ENCODE measurements around the gene ANGPTL2.
"Not testable (repeated sequence)": the region's sequence is repeated elsewhere in the genome, so short reads cannot be mapped to it uniquely, and the experiment has no call there.

Gene ANGPTL2

GRCh38 chr9:127146841-127147240, 24.4 kb upstream of the ANGPTL2 start:
- H3K4me1 Mint-ChIP-seq (ENCODE audit: low read depth); H3K27me3 Mint-ChIP-seq; H3K4me3 Mint-ChIP-seq; H3K27ac Mint-ChIP-seq; H3K9me3 Mint-ChIP-seq; H3K36me3 Mint-ChIP-seq (ENCODE audit: low read depth): not testable (repeated sequence)

- Mint-ChIP-seq H3K27ac (no peak overlapping the region), H3K4me3 (no peak overlapping the region), H3K27me3 (no peaks in the 10 kb centered on the region), H3K9me3 (no peaks in the 10 kb centered on the region), H3K36me3 (ENCODE audit: low read depth) (peaks cover 3% of the 10 kb centered on the region), H3K4me1 (ENCODE audit: low read depth) (no peaks in the 10 kb centered on the region)
Observed at GRCh38 chr9:127144670-127145445, 22.4 kb upstream of the ANGPTL2 start.

GRCh38 chr9:127143920-127144465, 21.6 kb upstream of the ANGPTL2 start:
- Mint-ChIP-seq H3K27me3 (no peaks in the 10 kb centered on the region), H3K4me1 (ENCODE audit: low read depth) (no peaks in the 10 kb centered on the region), H3K36me3 (ENCODE audit: low read depth) (peaks cover 3% of the 10 kb centered on the region), H3K4me3 (no peak overlapping the region), H3K27ac (no peak overlapping the region), H3K9me3 (no peaks in the 10 kb centered on the region)

DNA sequence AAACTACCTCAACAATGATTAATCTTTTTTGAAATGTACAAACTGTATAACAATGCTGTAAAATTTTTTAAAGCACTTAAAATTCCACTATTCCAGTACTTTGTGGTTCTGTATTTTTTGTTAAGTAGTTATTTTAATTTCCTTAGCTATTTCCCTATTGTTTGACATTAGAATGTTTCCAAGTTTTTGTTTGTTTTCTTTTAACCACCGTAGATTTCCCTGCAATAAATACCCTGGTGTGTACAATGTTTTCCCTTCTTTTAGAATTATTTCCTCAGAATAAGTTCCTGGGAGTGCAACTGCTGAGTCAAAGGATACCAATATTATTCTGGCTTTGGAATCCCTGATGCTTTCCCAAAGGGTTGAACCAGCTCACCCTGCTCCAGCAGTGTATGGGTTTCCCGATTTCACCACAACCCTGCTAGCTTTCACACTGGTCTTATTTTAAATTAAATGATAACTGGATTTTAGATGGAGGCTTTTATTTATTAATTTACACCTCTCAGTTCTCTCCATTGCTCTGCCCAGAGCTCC, 20.6 kb upstream of the ANGPTL2 start:
- Mint-ChIP-seq H3K36me3 (ENCODE audit: low read depth) (peaks cover 3% of the 10 kb centered on the region), H3K27me3 (no peaks in the 10 kb centered on the region), H3K9me3 (no peaks in the 10 kb centered on the region), H3K4me1 (ENCODE audit: low read depth) (no peaks in the 10 kb centered on the region), H3K4me3 (no peak overlapping the region), H3K27ac (no peak overlapping the region)

GRCh38 chr9:127142291-127142690, 19.9 kb upstream of the ANGPTL2 start:
- Mint-ChIP-seq H3K4me3 (no peak overlapping the region), H3K36me3 (ENCODE audit: low read depth) (peaks cover 3% of the 10 kb centered on the region), H3K27me3 (no peaks in the 10 kb centered on the region), H3K27ac (no peak overlapping the region), H3K9me3 (no peaks in the 10 kb centered on the region), H3K4me1 (ENCODE audit: low read depth) (no peaks in the 10 kb centered on the region)

DNA sequence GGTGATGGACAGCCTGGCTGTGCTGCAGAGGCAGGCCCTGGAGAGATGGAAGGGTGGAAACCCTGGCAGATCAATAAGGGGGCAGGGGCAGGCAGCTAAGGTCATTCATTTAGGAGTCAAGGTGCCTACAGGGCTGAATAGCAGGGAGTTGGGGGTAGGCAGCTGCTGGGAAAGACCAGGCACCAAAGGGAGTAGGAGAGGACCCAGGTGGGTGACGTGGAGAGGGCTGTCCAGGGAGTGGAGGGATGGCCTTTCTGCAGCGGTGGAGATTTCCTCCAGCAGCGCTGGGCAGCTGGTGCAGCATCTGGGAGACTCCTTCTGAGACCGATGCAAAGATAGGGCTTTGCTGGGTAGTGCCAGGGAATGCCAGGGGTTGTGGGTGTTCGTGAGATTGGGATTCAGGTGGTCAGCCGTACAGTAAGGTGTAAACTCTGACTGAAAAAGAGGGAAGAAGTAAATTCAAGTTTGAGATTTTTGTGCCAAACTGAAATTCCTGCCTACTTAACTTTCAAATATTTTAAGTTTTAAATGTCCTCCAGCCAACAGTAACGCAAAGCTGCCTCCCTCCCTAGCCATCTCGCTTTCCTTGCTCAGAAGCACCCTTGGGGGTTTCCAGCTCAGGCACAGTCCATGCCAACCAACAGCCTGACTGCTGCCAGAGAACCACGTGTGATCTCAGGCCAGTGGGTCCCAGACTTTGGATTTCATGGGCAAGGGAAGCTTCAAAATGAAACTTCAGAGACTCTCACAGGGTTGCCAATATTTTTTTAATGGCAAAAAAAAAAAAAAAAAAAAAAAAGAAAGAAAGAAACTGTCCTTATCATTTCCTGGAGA, 18.6 kb upstream of the ANGPTL2 start:
- no peak overlapping the region for H3K27ac Mint-ChIP-seq
- H3K4me1 Mint-ChIP-seq (ENCODE audit: low read depth), result no peaks in the 10 kb centered on the region
- H3K36me3 Mint-ChIP-seq (ENCODE audit: low read depth), result peaks cover under 1% of the 10 kb centered on the region
- H3K27me3 Mint-ChIP-seq, result no peaks in the 10 kb centered on the region
- H3K9me3 Mint-ChIP-seq, result no peaks in the 10 kb centered on the region
- no peak overlapping the region for H3K4me3 Mint-ChIP-seq

DNA sequence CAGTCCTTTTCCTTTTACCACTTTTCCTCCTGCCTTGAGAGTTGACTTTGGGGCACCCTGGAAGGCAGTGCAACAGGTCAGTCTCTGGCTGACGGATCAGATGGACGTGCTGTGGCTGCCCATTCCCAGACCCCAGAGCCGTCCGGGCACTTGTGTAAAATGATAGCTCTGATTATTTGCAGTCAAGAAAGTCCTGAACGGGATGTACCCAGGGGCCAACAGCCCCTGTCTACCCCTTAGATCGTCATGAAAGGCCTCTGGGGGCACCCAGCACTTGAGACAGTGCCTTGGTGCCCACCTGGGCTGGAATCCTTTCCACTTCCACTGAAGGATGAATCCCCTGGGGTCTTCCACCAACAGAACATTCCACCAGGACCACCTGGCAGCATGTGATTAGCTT, 17.7 kb upstream of the ANGPTL2 start:
- Mint-ChIP-seq H3K27ac (no peak overlapping the region), H3K4me3 (no peak overlapping the region), H3K4me1 (ENCODE audit: low read depth) (no peaks in the 10 kb centered on the region), H3K36me3 (ENCODE audit: low read depth) (no peaks in the 10 kb centered on the region), H3K27me3 (no peaks in the 10 kb centered on the region), H3K9me3 (no peaks in the 10 kb centered on the region)

GRCh38 chr9:127139775-127140174, 17.3 kb upstream of the ANGPTL2 start:
- Mint-ChIP-seq H3K36me3 (ENCODE audit: low read depth) (no peaks in the 10 kb centered on the region), H3K4me1 (ENCODE audit: low read depth) (no peaks in the 10 kb centered on the region), H3K9me3 (no peaks in the 10 kb centered on the region), H3K27me3 (no peaks in the 10 kb centered on the region), H3K4me3 (no peak overlapping the region), H3K27ac (no peak overlapping the region)

- H3K27ac Mint-ChIP-seq, result no peak overlapping the region
- no peaks in the 10 kb centered on the region for H3K27me3 Mint-ChIP-seq
Observed at GRCh38 chr9:127139071-127139731, 16.8 kb upstream of the ANGPTL2 start.

GRCh38 chr9:127138444-127138843, 16.0 kb upstream of the ANGPTL2 start:
- H3K4me3 Mint-ChIP-seq, result no peak overlapping the region
- no peaks in the 10 kb centered on the region for H3K36me3 Mint-ChIP-seq (ENCODE audit: low read depth)
- no peaks in the 10 kb centered on the region for H3K4me1 Mint-ChIP-seq (ENCODE audit: low read depth)
- H3K27ac Mint-ChIP-seq, result no peak overlapping the region
- no peaks in the 10 kb centered on the region for H3K9me3 Mint-ChIP-seq
- H3K27me3 Mint-ChIP-seq, result no peaks in the 10 kb centered on the region

More at GRCh38 chr9:127139071-127139731, 16.8 kb upstream of the ANGPTL2 start:
- Mint-ChIP-seq H3K9me3 (no peaks in the 10 kb centered on the region), H3K36me3 (ENCODE audit: low read depth) (no peaks in the 10 kb centered on the region), H3K4me1 (ENCODE audit: low read depth) (no peaks in the 10 kb centered on the region), H3K4me3 (no peak overlapping the region)

DNA sequence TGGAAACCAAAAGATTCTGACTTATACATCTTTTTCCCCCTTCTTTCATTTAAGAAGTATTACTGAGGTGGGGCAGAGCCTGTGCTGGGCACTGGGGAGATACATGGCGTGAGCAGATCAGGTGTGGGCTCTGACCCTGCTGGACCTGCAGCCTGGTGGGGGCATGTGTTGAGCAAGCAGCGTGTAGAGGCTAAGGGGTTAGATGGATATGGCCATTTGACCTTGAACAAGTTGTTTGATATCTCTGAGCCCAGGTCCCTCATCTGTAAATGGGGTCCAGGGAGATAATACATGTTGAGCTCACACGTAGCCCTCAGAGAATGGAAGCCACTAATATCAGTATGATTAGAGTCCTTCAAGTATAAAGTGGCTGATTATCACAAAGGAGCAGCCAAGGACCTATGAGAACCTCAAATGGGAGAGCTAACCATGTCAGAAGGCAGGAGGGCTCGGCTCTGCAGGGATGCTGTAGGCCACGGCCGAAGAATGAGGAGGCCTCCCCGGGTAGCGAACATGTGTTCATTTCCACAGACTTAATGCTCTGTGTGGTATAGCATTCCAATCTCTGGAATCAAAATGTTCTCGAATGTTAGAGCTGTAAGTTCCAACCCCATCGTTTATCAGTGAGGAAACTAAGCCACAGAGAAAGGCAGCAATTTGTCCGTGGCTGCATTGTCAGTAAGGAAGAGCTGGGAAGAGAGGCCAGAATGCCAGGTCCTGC, 15.4 kb upstream of the ANGPTL2 start:
- Mint-ChIP-seq H3K9me3 (no peaks in the 10 kb centered on the region), H3K27me3 (no peaks in the 10 kb centered on the region), H3K4me1 (ENCODE audit: low read depth) (no peaks in the 10 kb centered on the region), H3K36me3 (ENCODE audit: low read depth) (no peaks in the 10 kb centered on the region), H3K4me3 (no peak overlapping the region), H3K27ac (no peak overlapping the region)

DNA sequence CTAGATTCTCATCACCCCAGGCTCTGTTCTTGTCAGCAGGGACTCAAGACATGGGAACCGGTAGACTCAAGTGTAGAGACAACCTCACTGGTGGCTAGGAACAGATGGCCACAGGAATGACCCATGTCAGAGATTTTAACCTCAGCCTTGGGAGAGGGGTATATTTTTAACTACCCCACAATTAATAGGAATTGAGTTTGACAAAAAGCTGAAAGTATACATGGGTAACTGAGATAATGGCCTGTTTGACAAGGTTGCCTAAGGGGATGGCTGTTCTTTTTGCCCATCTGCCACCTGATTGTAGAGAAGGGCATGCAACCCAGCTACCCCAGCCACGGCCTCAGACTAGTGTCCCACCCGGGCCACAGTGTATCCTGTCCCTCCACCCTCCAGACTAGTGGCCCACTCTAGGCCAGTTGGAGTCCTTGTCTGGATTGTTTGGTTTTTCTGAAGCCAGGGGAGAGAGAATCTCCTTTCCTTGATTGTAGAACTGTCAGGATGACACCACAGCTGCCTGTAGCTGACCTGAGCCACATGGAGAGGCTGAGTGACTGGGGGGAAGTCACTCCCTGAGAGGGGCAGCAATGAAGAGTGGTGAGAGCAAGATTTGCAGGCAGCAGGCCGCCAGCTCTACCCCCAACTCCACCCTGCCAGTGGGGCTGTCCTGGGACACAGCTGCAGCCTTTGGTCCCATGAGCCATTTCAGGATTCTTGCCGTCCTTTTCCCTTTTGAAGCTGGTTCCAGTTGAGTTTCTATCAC, 14.6 kb upstream of the ANGPTL2 start:
- Mint-ChIP-seq H3K4me3 (no peak overlapping the region), H3K27me3 (no peaks in the 10 kb centered on the region), H3K4me1 (ENCODE audit: low read depth) (no peaks in the 10 kb centered on the region), H3K27ac (no peak overlapping the region), H3K36me3 (ENCODE audit: low read depth) (no peaks in the 10 kb centered on the region), H3K9me3 (no peaks in the 10 kb centered on the region)

DNA sequence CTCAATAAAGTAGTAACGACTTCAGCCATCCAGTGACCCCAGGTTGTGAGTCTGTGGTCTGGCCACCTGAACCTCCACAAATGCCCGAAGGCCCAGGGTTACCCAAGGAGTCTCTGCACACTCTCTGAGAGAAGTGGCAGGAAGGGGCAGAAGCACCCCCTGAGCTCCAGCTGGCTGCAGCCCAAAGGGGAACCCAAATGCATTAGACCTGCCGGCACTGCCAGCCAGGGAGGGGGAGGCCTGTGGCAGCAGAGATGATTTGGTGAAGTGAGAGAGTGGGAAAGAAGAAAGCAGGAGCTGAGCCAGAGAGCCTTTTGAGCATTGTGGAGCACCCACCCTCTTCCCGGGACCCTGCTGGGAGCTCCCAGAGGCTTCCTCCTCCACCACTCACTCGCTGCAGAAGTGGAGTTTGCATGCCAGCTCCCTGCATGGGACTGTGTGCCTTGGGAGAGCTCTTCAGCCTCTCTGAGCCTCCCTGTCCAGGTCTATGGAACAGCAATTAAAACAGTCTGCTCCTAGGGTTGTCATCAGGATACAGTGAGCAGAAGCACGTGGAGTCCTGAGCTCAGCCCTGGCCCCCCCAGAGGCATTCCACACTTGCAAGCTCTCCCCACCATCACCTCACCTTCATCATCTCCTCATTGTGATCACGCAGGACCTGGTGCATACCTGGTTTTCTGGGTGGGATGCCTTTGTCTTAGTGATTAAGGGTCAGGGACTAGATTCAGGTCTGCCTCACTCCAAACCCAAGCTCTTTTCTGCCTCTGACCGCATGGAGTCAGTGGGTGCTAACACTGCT, 13.8 kb upstream of the ANGPTL2 start:
- Mint-ChIP-seq H3K9me3 (no peaks in the 10 kb centered on the region), H3K4me1 (ENCODE audit: low read depth) (no peaks in the 10 kb centered on the region), H3K36me3 (ENCODE audit: low read depth) (no peaks in the 10 kb centered on the region), H3K27ac (no peak overlapping the region), H3K27me3 (no peaks in the 10 kb centered on the region), H3K4me3 (no peak overlapping the region)
